Trophoblast cell (in vitro differentiated cells and primary cell): ENCODE data around the gene NPTX1.

ENCODE experiments used
- DNase-seq, 2 donors: peaks; one replicate each; pipeline ENCODE4 v3.0.0-alpha.2; 2016
- H2AFZ ChIP-seq: 2 replicates; pipeline ENCODE4 v1.6.1; 2013; ENCODE audit warnings: low read length, moderate library complexity, mild to moderate bottlenecking; ENCODE audit not compliant: insufficient read depth, poor library complexity
- H2AK5ac ChIP-seq: 2 replicates; pipeline ENCODE4 v1.6.1; 2013; ENCODE audit warnings: mild to moderate bottlenecking, low read length
- H2BK120ac ChIP-seq: 2 replicates; pipeline ENCODE4 v1.6.1; 2013; ENCODE audit warnings: low read length, mild to moderate bottlenecking, moderate library complexity; ENCODE audit not compliant: insufficient read depth, poor library complexity
- H2BK12ac ChIP-seq: 2 replicates; pipeline ENCODE4 v1.6.1; 2013; ENCODE audit warnings: mild to moderate bottlenecking, low read length, moderate library complexity
- H2BK5ac ChIP-seq: 2 replicates; pipeline ENCODE4 v1.6.1; 2013; ENCODE audit warnings: low read length, low read depth, moderate library complexity, mild to moderate bottlenecking; ENCODE audit not compliant: poor library complexity
- H3K14ac ChIP-seq: 2 replicates; pipeline ENCODE4 v1.6.1; 2013; ENCODE audit warnings: mild to moderate bottlenecking, low read length
- H3K18ac ChIP-seq: 2 replicates; pipeline ENCODE4 v1.6.1; 2013; ENCODE audit warnings: mild to moderate bottlenecking, low read length
- H3K23ac ChIP-seq: 2 replicates; pipeline ENCODE4 v1.6.1; 2013; ENCODE audit warnings: low read length
- H3K27ac ChIP-seq: 2 replicates; pipeline ENCODE4 v1.5.1; 2013; ENCODE audit warnings: low read depth, mild to moderate bottlenecking, inconsistent platforms, low read length, moderate library complexity
- H3K27me3 ChIP-seq: 2 replicates; pipeline ENCODE4 v1.6.1; 2013; ENCODE audit warnings: inconsistent platforms, mild to moderate bottlenecking, low read length, moderate library complexity; ENCODE audit not compliant: insufficient read depth
- H3K36me3 ChIP-seq, 2 experiments: 1 replicate in 1 of 2; 2 replicates in 1 of 2; pipeline ENCODE4 v1.6.1; 2013; ENCODE audit warnings: low read length in 2 of 2, mild to moderate bottlenecking in 2 of 2, moderate library complexity in 1 of 2; ENCODE audit not compliant: insufficient read depth in 2 of 2, control insufficient read depth in 1 of 2
- H3K4ac ChIP-seq: 2 replicates; pipeline ENCODE4 v1.6.1; 2013; ENCODE audit warnings: low read depth, mild to moderate bottlenecking, low read length, moderate library complexity
- H3K4me1 ChIP-seq, 2 experiments: 1 replicate in 1 of 2; 2 replicates in 1 of 2; pipeline ENCODE4 v1.6.1; 2013; ENCODE audit warnings: low read length in 2 of 2, mild to moderate bottlenecking in 2 of 2, moderate library complexity in 1 of 2; ENCODE audit not compliant: insufficient read depth in 2 of 2, control insufficient read depth in 1 of 2
- H3K4me2 ChIP-seq: 2 replicates; pipeline ENCODE4 v1.6.1; 2013; ENCODE audit warnings: inconsistent platforms, mild to moderate bottlenecking, low read length, moderate library complexity
- H3K4me3 ChIP-seq: 2 replicates; pipeline ENCODE4 v1.5.1; 2013; ENCODE audit warnings: mild to moderate bottlenecking, low read depth, low read length, inconsistent platforms
- H3K79me1 ChIP-seq: one replicate; pipeline ENCODE4 v1.6.1; 2013; ENCODE audit warnings: low read length
- H3K79me2 ChIP-seq: 2 replicates; pipeline ENCODE4 v1.6.1; 2013; ENCODE audit warnings: low read length, mild to moderate bottlenecking; ENCODE audit not compliant: control insufficient read depth, insufficient read depth, poor library complexity
- H3K9ac ChIP-seq: 2 replicates; pipeline ENCODE4 v1.6.1; 2013; ENCODE audit warnings: mild to moderate bottlenecking, low read length
- H3K9me3 ChIP-seq: 2 replicates; pipeline ENCODE4 v1.6.1; 2013; ENCODE audit warnings: low read depth, mild to moderate bottlenecking, control low read depth, inconsistent platforms, low read length; ENCODE audit not compliant: insufficient read depth
- H4K12ac ChIP-seq: 2 replicates; pipeline ENCODE4 v1.6.1; 2013; ENCODE audit warnings: low read depth, mild to moderate bottlenecking, low read length, moderate library complexity
- H4K8ac ChIP-seq: 2 replicates; pipeline ENCODE4 v1.6.1; 2013; ENCODE audit warnings: low read depth, mild to moderate bottlenecking, low read length, moderate library complexity
- H4K91ac ChIP-seq: one replicate; pipeline ENCODE4 v1.6.1; 2013; ENCODE audit warnings: low read depth, mild to moderate bottlenecking, low read length, moderate library complexity
- WGBS: extraction: QIAGEN DNeasy Blood & Tissue Kit; methylation state at CpG from one replicate; pipeline ENCODE4 v1.1.7; 2013; ENCODE audit warnings: missing lambda C conversion rate; ENCODE audit not compliant: insufficient read length, insufficient coverage; ENCODE audit errors: extremely low coverage; 5-methylcytosine and 5-hydroxymethylcytosine counted together

NPTX1 gene

GRCh38 chr17:80441598-80442322 lies 34.6 kb downstream of the NPTX1 start:
- H3K36me3 ChIP-seq: no peaks in the 10 kb centered on the region
- no peaks in the 10 kb centered on the region for H3K4me1 ChIP-seq
- H3K14ac ChIP-seq: no peak overlapping the region
- WGBS: no CpG with 5 or more reads among the region's 14 CpGs
- H3K27ac ChIP-seq: no peak overlapping the region
- no peaks in the 10 kb centered on the region for H3K27me3 ChIP-seq
- H3K79me1 ChIP-seq: no peaks in the 10 kb centered on the region
- no peaks in the 10 kb centered on the region for H3K9me3 ChIP-seq
- no peak overlapping the region for H3K18ac ChIP-seq
- H3K23ac ChIP-seq: no peak overlapping the region
- no peak overlapping the region for H2AFZ ChIP-seq
- H4K8ac ChIP-seq: no peak overlapping the region
- no peak overlapping the region for H3K4me3 ChIP-seq
- no peak overlapping the region for H3K4me2 ChIP-seq
- H2BK120ac ChIP-seq: no peak overlapping the region
- H2AK5ac ChIP-seq: no peak overlapping the region
- no peak overlapping the region for H3K9ac ChIP-seq
- no peak overlapping the region for H3K4ac ChIP-seq
- DNase-seq: no peak
- H2BK5ac ChIP-seq: no peak overlapping the region
- no peaks in the 10 kb centered on the region for H3K79me2 ChIP-seq
- H2BK12ac ChIP-seq: no peak overlapping the region
- H4K12ac ChIP-seq: no peak overlapping the region
- H4K91ac ChIP-seq: no peak overlapping the region

GRCh38 chr17:80441133-80441578 lies 35.3 kb downstream of the NPTX1 start:
- H3K9me3 ChIP-seq: no peaks in the 10 kb centered on the region
- no peaks in the 10 kb centered on the region for H3K79me1 ChIP-seq
- H3K79me2 ChIP-seq: no peaks in the 10 kb centered on the region
- no peak overlapping the region for H3K4ac ChIP-seq
- DNase-seq: peak in 1 of 2 donors; percentile 69
- H4K12ac ChIP-seq: no peak overlapping the region
- no peak overlapping the region for H3K23ac ChIP-seq
- no peak overlapping the region for H4K8ac ChIP-seq
- H3K18ac ChIP-seq: no peak overlapping the region
- no peak overlapping the region for H3K27ac ChIP-seq
- H3K4me3 ChIP-seq: no peak overlapping the region
- no peak overlapping the region for H2BK120ac ChIP-seq
- no peak overlapping the region for H2BK5ac ChIP-seq
- H3K36me3 ChIP-seq: no peaks in the 10 kb centered on the region
- H3K9ac ChIP-seq: no peak overlapping the region
- WGBS: no CpG with 5 or more reads among the region's 14 CpGs
- H3K4me2 ChIP-seq: no peak overlapping the region
- no peaks in the 10 kb centered on the region for H3K27me3 ChIP-seq
- H3K14ac ChIP-seq: no peak overlapping the region
- H2AK5ac ChIP-seq: no peak overlapping the region
- H2AFZ ChIP-seq: no peak overlapping the region
- H3K4me1 ChIP-seq: no peaks in the 10 kb centered on the region
- no peak overlapping the region for H4K91ac ChIP-seq
- H2BK12ac ChIP-seq: no peak overlapping the region

GRCh38 chr17:80439499-80439898 lies 36.9 kb downstream of the NPTX1 start:
- Histone ChIP-seq H4K12ac (no peak overlapping the region), H3K23ac (no peak overlapping the region), H3K27ac (no peak overlapping the region), H3K9me3 (no peaks in the 10 kb centered on the region), H3K18ac (no peak overlapping the region), H3K36me3 (no peaks in the 10 kb centered on the region), H3K4me1 (no peaks in the 10 kb centered on the region), H2BK5ac (no peak overlapping the region), H3K79me2 (no peaks in the 10 kb centered on the region), H2AFZ (no peak overlapping the region), H4K8ac (no peak overlapping the region), H3K27me3 (no peaks in the 10 kb centered on the region), H4K91ac (no peak overlapping the region), H2AK5ac (no peak overlapping the region), H3K14ac (no peak overlapping the region), H3K4me3 (no peak overlapping the region), H3K9ac (no peak overlapping the region), H2BK12ac (no peak overlapping the region), H3K4ac (no peak overlapping the region), H2BK120ac (no peak overlapping the region), H3K4me2 (no peak overlapping the region), H3K79me1 (no peaks in the 10 kb centered on the region)
- no peak for DNase-seq
- no CpG with 5 or more reads among the region's 9 CpGs for WGBS

- no peaks in the 10 kb centered on the region for H3K27me3 ChIP-seq
- H2BK5ac ChIP-seq: no peak overlapping the region
- H2BK120ac ChIP-seq: no peak overlapping the region
- WGBS: no CpG with 5 or more reads among the region's 5 CpGs
- H3K14ac ChIP-seq: no peak overlapping the region
- no peak for DNase-seq
- H3K9ac ChIP-seq: no peak overlapping the region
- H3K79me1 ChIP-seq: no peaks in the 10 kb centered on the region
- no peak overlapping the region for H4K8ac ChIP-seq
- H2AFZ ChIP-seq: no peak overlapping the region
- no peaks in the 10 kb centered on the region for H3K79me2 ChIP-seq
- H3K18ac ChIP-seq: no peak overlapping the region
- no peak overlapping the region for H3K27ac ChIP-seq
- no peak overlapping the region for H3K4me3 ChIP-seq
- H4K91ac ChIP-seq: no peak overlapping the region
- H3K36me3 ChIP-seq: no peaks in the 10 kb centered on the region
- no peak overlapping the region for H3K23ac ChIP-seq
- H3K4me2 ChIP-seq: no peak overlapping the region
- H2AK5ac ChIP-seq: no peak overlapping the region
- no peak overlapping the region for H3K4ac ChIP-seq
- no peaks in the 10 kb centered on the region for H3K4me1 ChIP-seq
- no peak overlapping the region for H2BK12ac ChIP-seq
- H3K9me3 ChIP-seq: no peaks in the 10 kb centered on the region
- H4K12ac ChIP-seq: no peak overlapping the region
Measured at GRCh38 chr17:80438806-80439205, 37.6 kb downstream of the NPTX1 start.
